Measurements from ENCODE around the gene LIAS. TPM values are rescaled to one million over a fixed set of nuclear protein-coding genes. Genes with fewer than 3 reads are reported as not detected.

LIAS gene
- total and polyA plus RNA-seq, 2 of the 13 experiments (the other 11 are each of a cell fraction or from before 2014, with no cell fraction given): 16.0 to 16.6 TPM

DNA sequence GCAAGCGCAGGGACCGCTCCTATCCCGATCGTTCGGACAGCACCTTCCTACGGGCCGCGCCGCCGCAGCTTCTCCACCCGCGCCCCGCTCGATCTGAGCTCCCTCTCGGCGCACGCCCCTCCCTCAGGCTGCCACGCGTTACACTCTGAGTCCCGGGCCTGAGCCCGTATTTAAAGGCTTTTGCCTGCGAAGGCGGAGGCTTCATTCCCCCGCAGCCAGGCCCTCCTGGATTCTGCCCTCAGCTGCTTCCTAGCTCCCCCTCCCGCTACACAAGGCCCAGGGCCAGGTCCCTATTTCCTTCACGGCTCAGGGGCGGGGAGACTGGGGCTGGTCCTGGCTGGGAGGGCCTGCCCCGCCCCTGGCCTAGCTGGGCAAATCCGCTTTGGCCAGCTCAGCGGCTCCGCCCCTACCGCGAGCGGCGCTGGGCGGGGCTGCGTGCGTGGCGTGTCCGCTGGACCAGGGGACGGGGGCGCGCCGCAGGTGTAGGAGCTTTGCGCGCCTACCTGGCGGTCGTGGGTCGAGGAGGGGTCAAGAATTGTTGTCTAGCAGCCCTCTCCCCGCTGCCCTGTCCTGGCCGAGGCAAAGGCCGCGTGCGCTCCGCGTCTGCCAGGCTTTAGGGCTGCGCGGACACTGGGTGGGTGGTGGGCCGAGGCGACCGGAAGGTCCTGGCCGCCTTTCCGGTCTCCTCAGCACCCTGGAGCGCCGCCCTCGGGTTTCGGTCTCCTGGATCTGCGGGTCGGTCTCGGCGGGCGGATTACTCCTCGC lies 68.6 kb downstream of the LIAS start, which contains the start of gene UGDH (continued):
- TF ChIP-seq, protein P1, sequence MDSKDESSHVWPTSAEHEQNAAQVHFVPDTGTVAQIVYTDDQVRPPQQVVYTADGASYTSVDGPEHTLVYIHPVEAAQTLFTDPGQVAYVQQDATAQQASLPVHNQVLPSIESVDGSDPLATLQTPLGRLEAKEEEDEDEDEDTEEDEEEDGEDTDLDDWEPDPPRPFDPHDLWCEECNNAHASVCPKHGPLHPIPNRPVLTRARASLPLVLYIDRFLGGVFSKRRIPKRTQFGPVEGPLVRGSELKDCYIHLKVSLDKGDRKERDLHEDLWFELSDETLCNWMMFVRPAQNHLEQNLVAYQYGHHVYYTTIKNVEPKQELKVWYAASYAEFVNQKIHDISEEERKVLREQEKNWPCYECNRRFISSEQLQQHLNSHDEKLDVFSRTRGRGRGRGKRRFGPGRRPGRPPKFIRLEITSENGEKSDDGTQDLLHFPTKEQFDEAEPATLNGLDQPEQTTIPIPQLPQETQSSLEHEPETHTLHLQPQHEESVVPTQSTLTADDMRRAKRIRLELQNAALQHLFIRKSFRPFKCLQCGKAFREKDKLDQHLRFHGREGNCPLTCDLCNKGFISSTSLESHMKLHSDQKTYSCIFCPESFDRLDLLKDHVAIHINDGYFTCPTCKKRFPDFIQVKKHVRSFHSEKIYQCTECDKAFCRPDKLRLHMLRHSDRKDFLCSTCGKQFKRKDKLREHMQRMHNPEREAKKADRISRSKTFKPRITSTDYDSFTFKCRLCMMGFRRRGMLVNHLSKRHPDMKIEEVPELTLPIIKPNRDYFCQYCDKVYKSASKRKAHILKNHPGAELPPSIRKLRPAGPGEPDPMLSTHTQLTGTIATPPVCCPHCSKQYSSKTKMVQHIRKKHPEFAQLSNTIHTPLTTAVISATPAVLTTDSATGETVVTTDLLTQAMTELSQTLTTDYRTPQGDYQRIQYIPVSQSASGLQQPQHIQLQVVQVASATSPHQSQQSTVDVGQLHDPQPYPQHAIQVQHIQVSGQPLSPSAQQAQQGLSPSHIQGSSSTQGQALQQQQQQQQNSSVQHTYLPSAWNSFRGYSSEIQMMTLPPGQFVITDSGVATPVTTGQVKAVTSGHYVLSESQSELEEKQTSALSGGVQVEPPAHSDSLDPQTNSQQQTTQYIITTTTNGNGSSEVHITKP (CRISPR knock-in tag; IDR thresholded peaks at IDR 0.05; ENCODE audit: low read depth): 0 out of 2 replicates have a peak, but pooled peaks have one; percentile 30
- TF ChIP-seq, protein P2, sequence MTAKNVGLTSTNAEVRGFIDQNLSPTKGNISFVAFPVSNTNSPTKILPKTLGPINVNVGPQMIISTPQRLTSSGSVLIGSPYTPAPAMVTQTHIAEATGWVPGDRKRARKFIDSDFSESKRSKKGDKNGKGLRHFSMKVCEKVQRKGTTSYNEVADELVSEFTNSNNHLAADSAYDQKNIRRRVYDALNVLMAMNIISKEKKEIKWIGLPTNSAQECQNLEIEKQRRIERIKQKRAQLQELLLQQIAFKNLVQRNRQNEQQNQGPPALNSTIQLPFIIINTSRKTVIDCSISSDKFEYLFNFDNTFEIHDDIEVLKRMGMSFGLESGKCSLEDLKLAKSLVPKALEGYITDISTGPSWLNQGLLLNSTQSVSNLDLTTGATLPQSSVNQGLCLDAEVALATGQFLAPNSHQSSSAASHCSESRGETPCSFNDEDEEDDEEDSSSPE (CRISPR knock-in tag; IDR thresholded peaks at IDR 0.05): peak; percentile 69
- peak; percentile 67 for TF ChIP-seq SIN3B (IDR thresholded peaks at IDR 0.05; ENCODE audit: low read length)
- 0 out of 2 replicates have a peak, but pooled peaks have one; percentile 27 for TF ChIP-seq NR1H2 (CRISPR knock-in tag; IDR thresholded peaks at IDR 0.05; ENCODE audit: borderline replicate concordance, low read depth)
- TF ChIP-seq PRMT3 (CRISPR knock-in tag; IDR thresholded peaks at IDR 0.05; ENCODE audit: borderline replicate concordance, low read depth): peak; percentile 97
- TF ChIP-seq ZFP90 (CRISPR knock-in tag; IDR thresholded peaks at IDR 0.05; ENCODE audit: borderline replicate concordance): peak; percentile 17; the same call in 1 of the 2 replicates
- TF ChIP-seq KAT2B (IDR thresholded peaks at IDR 0.05; ENCODE audit: borderline replicate concordance, low read depth, low read length): no peak
- no peak for TF ChIP-seq ZNF251 (CRISPR knock-in tag; IDR thresholded peaks at IDR 0.05)
- no peak; the same call in 1 of the 2 replicates for TF ChIP-seq ZNF746 (CRISPR knock-in tag; IDR thresholded peaks at IDR 0.05)
- TF ChIP-seq NAIF1 (CRISPR knock-in tag; IDR thresholded peaks at IDR 0.05; ENCODE audit: borderline replicate concordance): peak; percentile 85
- peak; percentile 95 for TF ChIP-seq DNMT1 (CRISPR knock-in tag; IDR thresholded peaks at IDR 0.05)
- TF ChIP-seq ZNF292 (CRISPR knock-in tag; IDR thresholded peaks at IDR 0.05; ENCODE audit: borderline replicate concordance, low read depth): peak; percentile 23; the same call in 1 of the 2 replicates
- TF ChIP-seq ZNF644 (CRISPR knock-in tag; IDR thresholded peaks at IDR 0.05; ENCODE audit: low read depth): no peak
- TF ChIP-seq, protein P3, sequence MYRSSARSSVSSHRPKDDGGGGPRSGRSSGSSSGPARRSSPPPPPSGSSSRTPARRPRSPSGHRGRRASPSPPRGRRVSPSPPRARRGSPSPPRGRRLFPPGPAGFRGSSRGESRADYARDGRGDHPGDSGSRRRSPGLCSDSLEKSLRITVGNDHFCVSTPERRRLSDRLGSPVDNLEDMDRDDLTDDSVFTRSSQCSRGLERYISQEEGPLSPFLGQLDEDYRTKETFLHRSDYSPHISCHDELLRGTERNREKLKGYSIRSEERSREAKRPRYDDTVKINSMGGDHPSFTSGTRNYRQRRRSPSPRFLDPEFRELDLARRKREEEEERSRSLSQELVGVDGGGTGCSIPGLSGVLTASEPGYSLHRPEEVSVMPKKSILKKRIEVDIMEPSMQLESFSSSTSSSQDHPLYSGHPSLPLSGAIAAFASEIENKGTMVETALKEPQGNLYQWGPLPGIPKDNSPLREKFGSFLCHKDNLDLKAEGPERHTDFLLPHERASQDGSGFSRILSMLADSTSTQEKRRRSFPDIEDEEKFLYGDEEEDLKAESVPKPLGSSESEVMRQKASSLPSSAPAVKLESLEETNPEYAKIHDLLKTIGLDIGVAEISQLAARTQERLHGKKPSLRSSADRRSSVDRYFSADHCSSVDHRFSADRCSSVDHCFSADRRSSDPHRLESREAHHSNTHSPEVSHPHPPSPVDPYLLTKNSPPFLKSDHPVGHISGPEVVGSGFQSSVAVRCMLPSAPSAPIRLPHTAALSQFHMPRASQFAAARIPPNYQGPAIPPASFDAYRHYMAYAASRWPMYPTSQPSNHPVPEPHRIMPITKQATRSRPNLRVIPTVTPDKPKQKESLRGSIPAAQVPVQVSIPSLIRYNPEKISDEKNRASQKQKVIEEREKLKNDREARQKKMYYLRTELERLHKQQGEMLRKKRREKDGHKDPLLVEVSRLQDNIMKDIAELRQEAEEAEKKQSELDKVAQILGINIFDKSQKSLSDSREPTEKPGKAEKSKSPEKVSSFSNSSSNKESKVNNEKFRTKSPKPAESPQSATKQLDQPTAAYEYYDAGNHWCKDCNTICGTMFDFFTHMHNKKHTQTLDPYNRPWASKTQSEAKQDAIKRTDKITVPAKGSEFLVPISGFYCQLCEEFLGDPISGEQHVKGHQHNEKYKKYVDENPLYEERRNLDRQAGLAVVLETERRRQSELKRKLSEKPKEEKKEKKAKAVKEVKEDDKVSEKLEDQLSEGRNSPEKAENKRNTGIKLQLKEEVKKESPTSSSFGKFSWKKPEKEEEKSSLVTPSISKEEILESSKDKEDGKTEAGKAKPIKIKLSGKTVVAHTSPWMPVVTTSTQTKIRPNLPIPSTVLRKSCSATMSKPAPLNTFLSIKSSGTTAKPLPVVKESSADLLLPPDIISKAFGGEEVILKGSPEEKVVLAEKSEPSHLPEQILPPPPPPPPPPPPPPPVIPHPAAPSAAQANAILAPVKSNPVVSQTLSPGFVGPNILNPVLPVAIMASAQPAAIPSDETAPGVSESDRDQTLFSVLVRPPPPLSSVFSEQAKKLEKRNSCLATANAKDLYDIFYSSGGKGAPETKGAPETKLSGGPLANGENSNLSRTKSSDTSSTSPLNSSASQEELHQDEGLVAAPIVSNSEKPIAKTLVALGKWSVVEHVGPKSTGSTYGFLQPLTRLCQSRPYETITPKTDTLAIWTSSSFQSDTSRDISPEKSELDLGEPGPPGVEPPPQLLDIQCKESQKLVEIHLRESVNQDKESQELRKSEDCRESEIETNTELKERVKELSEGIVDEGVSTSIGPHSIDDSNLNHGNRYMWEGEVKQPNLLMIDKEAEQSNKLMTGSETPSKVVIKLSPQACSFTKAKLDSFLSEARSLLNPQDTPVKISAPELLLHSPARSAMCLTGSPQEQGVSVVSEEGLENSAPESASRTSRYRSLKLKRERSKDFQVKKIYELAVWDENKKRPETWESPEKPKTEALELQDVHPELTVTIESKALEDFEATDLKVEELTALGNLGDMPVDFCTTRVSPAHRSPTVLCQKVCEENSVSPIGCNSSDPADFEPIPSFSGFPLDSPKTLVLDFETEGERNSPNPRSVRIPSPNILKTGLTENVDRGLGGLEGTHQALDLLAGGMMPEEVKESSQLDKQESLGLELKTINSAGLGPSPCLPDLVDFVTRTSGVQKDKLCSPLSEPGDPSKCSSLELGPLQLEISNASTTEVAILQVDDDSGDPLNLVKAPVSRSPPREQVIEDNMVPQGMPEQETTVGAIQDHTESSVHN (CRISPR knock-in tag; IDR thresholded peaks at IDR 0.05): peak; percentile 41; the same call in 1 of the 2 replicates
- peak; percentile 98 for TF ChIP-seq GTF2F1 (IDR thresholded peaks at IDR 0.05; ENCODE audit: low read length)

Measured in HepG2 (cell line).